ENCODE data around the gene FEZ2. TPM values are rescaled to one million over a fixed set of nuclear protein-coding genes. Genes with fewer than 3 reads are reported as not detected.
A peak's percentile ranks its signal among the peaks of the same experiment; 100 is the strongest.

FEZ2 gene
- total and polyA plus RNA-seq, 7 donors, result 61.5 to 291 (median 179) TPM

GRCh38 chr2:36565712-36566111 is 32.3 kb downstream of the FEZ2 start:
- no peak overlapping the region for H3K4me3 ChIP-seq
- H3K36me3 ChIP-seq (ENCODE audit: insufficient read depth in 1 of 2, low read depth in 1 of 2), result peaks cover 5 to 26% of the 10 kb centered on the region in 2 donors
- ATAC-seq (no peak), DNase-seq (no peak)
- intact Hi-C loops (cut with DNase I), result loop anchor here in 1 of 2 donors (10.0 kb wide), 1 partner anchor 99 kb away; no protein-coding TSS in a partner anchor
- H3K4me1 ChIP-seq, result peaks cover 60% of the 10 kb centered on the region
- H3K9me3 ChIP-seq, result no peaks in the 10 kb centered on the region
- no peaks in the 10 kb centered on the region for H3K27me3 ChIP-seq (ENCODE audit: insufficient read depth in 3 of 3, low read length in 2 of 3)
- no peak for TF ChIP-seq CTCF (IDR thresholded peaks at IDR 0.05)
- H3K27ac ChIP-seq, result no peak overlapping the region
- 92 to 97% (median 93%) methylated on average over 4 of the region's 4 CpGs for WGBS, 3 donors

DNA sequence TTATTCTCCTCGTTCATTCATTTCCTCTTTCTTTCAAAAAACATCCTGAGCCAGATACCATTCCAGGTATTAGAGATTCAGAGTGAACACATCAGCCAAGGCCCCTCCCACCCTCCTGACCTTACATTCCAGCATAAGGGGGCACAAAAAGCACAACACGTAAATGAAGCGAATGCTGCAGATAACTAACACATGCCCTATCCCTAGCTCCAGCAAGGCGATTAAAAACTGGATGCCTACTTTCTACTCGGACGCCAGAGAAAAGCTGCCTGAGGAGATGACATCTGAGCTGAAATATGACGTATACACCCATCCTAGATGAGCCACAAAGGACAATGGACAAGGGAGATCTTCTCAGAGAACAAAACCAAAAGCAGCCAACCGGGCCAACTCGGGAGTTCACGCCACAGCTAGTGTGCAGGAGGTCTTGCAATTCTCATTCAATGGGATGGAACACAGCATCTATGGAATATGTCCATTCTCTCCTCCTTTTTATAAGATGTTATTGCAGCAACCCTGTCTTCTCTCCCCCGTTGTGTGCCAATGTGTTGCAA is 33.5 kb downstream of the FEZ2 start:
- Histone ChIP-seq H3K4me3 (no peak overlapping the region), H3K9me3 (no peaks in the 10 kb centered on the region), H3K4me1 (peaks cover 48% of the 10 kb centered on the region), H3K36me3 (ENCODE audit: insufficient read depth in 1 of 2, low read depth in 1 of 2) (peaks cover 5 to 39% of the 10 kb centered on the region in 2 donors), H3K27me3 (ENCODE audit: insufficient read depth in 3 of 3, low read length in 2 of 3) (no peaks in the 10 kb centered on the region), H3K27ac (peak overlapping the region; percentile 32)
- no peak for TF ChIP-seq CTCF (IDR thresholded peaks at IDR 0.05)
- peak in 1 of 4 donors; percentile 15 for ATAC-seq
- intact Hi-C loops (cut with DNase I), result loop anchor here in 1 of 2 donors (10.0 kb wide), 1 partner anchor 100 kb away; no protein-coding TSS in a partner anchor
- 80 to 84% (median 82%) methylated on average over 11 of the region's 11 CpGs for WGBS, 3 donors
- DNase-seq, result no peak

DNA sequence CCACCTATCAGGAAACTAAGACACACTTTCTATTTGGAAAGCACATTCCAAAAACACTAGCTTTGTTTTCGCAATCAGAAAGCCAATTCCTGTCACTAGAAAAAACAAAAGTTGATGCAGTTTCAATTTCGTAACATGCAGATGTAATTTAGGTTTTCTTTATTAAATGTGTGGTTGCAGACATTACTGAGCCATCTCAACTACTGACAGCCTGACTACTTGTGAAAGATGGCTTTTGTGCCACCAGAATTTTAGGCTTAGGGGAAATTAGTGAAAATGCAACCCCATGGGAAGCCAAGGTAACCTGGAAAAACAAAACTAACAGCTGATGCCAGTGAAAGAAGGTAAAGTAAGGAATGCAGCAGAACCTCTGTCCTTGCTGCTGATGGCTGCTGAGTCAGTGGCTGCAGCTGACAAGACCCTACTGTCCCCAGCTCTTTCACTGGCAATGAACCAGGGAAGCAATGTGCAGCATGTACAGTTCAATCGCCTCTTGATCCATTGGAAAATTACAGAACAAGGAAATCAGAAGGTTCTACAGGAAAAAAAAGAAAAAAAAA is 34.9 kb downstream of the FEZ2 start:
- no peak for TF ChIP-seq CTCF (IDR thresholded peaks at IDR 0.05)
- no peaks in the 10 kb centered on the region for H3K9me3 ChIP-seq
- DNase-seq, result no peak
- H3K4me1 ChIP-seq, result peaks cover 35% of the 10 kb centered on the region
- no peaks in the 10 kb centered on the region for H3K27me3 ChIP-seq (ENCODE audit: insufficient read depth in 3 of 3, low read length in 2 of 3)
- H3K4me3 ChIP-seq, result no peak overlapping the region
- H3K27ac ChIP-seq, result peak overlapping the region; percentile 78
- 63 to 68% (median 66%) methylated on average over 3 of the region's 3 CpGs for WGBS, 3 donors
- intact Hi-C loops (cut with DNase I), result loop anchor here in 1 of 2 donors (10.0 kb wide), 1 partner anchor 102 kb away; no protein-coding TSS in a partner anchor
- no peak for ATAC-seq
- peaks cover 5 to 42% of the 10 kb centered on the region in 2 donors for H3K36me3 ChIP-seq (ENCODE audit: insufficient read depth in 1 of 2, low read depth in 1 of 2)

DNA sequence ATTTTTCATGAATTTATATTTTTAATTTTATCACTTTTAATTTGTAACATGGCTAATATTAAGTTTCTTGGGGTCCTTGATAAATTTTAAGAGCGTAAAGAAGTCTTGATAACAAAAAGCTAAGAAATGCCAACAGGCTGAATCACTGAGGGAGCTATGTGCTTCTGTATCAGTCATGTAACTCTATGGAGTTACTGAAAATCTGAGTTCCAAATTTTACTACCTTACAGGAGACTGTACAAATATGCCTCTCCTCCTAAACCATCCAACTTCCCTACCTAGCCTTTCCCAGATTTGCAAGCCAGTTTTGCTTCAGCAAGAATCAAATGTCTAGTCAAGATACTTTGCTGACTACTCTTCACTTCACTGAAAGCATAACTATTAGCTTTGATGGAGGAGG is 35.7 kb downstream of the FEZ2 start:
- WGBS, 3 donors, result 95 to 100% (median 98%) methylated on average over 1 of the region's 1 CpG
- intact Hi-C loops (cut with DNase I), result loop anchor here in 1 of 2 donors (10.0 kb wide), 1 partner anchor 103 kb away; no protein-coding TSS in a partner anchor
- TF ChIP-seq CTCF (IDR thresholded peaks at IDR 0.05), result no peak
- H3K9me3 ChIP-seq, result no peaks in the 10 kb centered on the region
- DNase-seq (no peak), ATAC-seq (peak in 2 of 4 donors; percentile 47 to 49)
- H3K4me1 ChIP-seq, result peaks cover 31% of the 10 kb centered on the region
- H3K4me3 ChIP-seq, result no peak overlapping the region
- peak overlapping the region; percentile 78 for H3K27ac ChIP-seq
- peaks cover 5 to 50% of the 10 kb centered on the region in 2 donors for H3K36me3 ChIP-seq (ENCODE audit: insufficient read depth in 1 of 2, low read depth in 1 of 2)
- no peaks in the 10 kb centered on the region for H3K27me3 ChIP-seq (ENCODE audit: insufficient read depth in 3 of 3, low read length in 2 of 3)
